Right atrium auricular region (tissue), 2 donors: Measurements from ENCODE around the gene NKX1-2. TPM values are rescaled to one million over a fixed set of nuclear protein-coding genes. Genes with fewer than 3 reads are reported as not detected.
A peak's percentile ranks its signal among the peaks of the same experiment; 100 is the strongest.

Experiments
- DNase-seq: peaks from one replicate; pipeline ENCODE4 v3.0.0-alpha.2; 2019; ENCODE audit warnings: low spot score
- H3K27ac ChIP-seq, 2 donors: fragments of 200-600 bp; sonication (generic); 1 replicate in 1 of 2; 2 replicates in 1 of 2; pipeline ENCODE4 v1.5.1; 2016 to 2019
- H3K27me3 ChIP-seq, 2 donors: fragments of 200-600 bp; sonication (generic); one replicate each; pipeline versions ENCODE4 v1.5.1 to v1.6.0; 2017 to 2019
- H3K36me3 ChIP-seq: fragments of 200-600 bp; sonication (generic); one replicate; pipeline ENCODE4 v1.5.1; 2016
- H3K4me1 ChIP-seq, 2 donors: fragments of 200-600 bp; sonication (generic); one replicate each; pipeline versions ENCODE4 v1.5.1 to v1.6.0; 2017 to 2019
- H3K4me3 ChIP-seq, 2 donors: fragments of 200-600 bp; sonication (generic); 1 replicate in 1 of 2; 2 replicates in 1 of 2; pipeline ENCODE4 v1.5.1; 2017 to 2019; ENCODE audit warnings: mild to moderate bottlenecking in 1 of 2, moderate library complexity in 1 of 2
- H3K9me3 ChIP-seq, 2 donors: fragments of 200-600 bp; sonication (generic); one replicate each; pipeline ENCODE4 v1.5.1; 2019
- CTCF ChIP-seq, 2 donors: fragments of 200-600 bp; sonication (generic); IDR thresholded peaks; one replicate each; pipeline ENCODE4 v1.5.1; 2019; ENCODE audit warnings: antibody characterized with exemption in 2 of 2
- total RNA-seq, 2 donors: library from RNA; depleted of rRNA; stranded (reverse); fragments of >200 nt; gene quantifications; one replicate each; pipeline ENCODE4 v1.1.0, GENCODE V29; 2016

The NKX1-2 gene
- total RNA-seq, 2 donors from 2014 or later = not detected

GRCh38 chr10:124423813-124424212 lies 26.0 kb downstream of the NKX1-2 start:
- Histone ChIP-seq H3K27me3 (no peaks in the 10 kb centered on the region), H3K9me3 (no peaks in the 10 kb centered on the region), H3K4me1 (no peaks in the 10 kb centered on the region), H3K36me3 (no peaks in the 10 kb centered on the region), H3K27ac (no peak overlapping the region), H3K4me3 (no peak overlapping the region)
- DNase-seq = no peak
- no peak for TF ChIP-seq CTCF (IDR thresholded peaks at IDR 0.05)

- TF ChIP-seq CTCF (IDR thresholded peaks at IDR 0.05) = no peak
- no peaks in the 10 kb centered on the region for H3K27me3 ChIP-seq
- H3K36me3 ChIP-seq = no peaks in the 10 kb centered on the region
- no peaks in the 10 kb centered on the region for H3K9me3 ChIP-seq
- no peak overlapping the region for H3K4me3 ChIP-seq
- peaks cover 0 to 4% of the 10 kb centered on the region in 2 donors for H3K4me1 ChIP-seq
- no peak overlapping the region for H3K27ac ChIP-seq
- no peak for DNase-seq
Measured at GRCh38 chr10:124422742-124423141, 27.1 kb downstream of the NKX1-2 start.

- Histone ChIP-seq H3K4me3 (no peak overlapping the region), H3K27ac (no peak overlapping the region), H3K9me3 (no peaks in the 10 kb centered on the region), H3K36me3 (no peaks in the 10 kb centered on the region), H3K4me1 (peaks cover 0 to 24% of the 10 kb centered on the region in 2 donors), H3K27me3 (no peaks in the 10 kb centered on the region)
- no peak for DNase-seq
- no peak for TF ChIP-seq CTCF (IDR thresholded peaks at IDR 0.05)
Measured at GRCh38 chr10:124420254-124420653, 29.6 kb downstream of the NKX1-2 start.

- no peak overlapping the region for H3K27ac ChIP-seq
- no peaks in the 10 kb centered on the region for H3K9me3 ChIP-seq
- H3K36me3 ChIP-seq = no peaks in the 10 kb centered on the region
- TF ChIP-seq CTCF (IDR thresholded peaks at IDR 0.05) = no peak
- no peak overlapping the region for H3K4me3 ChIP-seq
- DNase-seq = no peak
- H3K4me1 ChIP-seq = peaks cover 0 to 28% of the 10 kb centered on the region in 2 donors
- H3K27me3 ChIP-seq = no peaks in the 10 kb centered on the region
Measured at GRCh38 chr10:124419635-124420034, 30.2 kb downstream of the NKX1-2 start.

- no peaks in the 10 kb centered on the region for H3K36me3 ChIP-seq
- peak; percentile 98 for DNase-seq
- H3K27me3 ChIP-seq = no peaks in the 10 kb centered on the region
- no peak for TF ChIP-seq CTCF (IDR thresholded peaks at IDR 0.05)
- peaks cover 0 to 36% of the 10 kb centered on the region in 2 donors for H3K4me1 ChIP-seq
- H3K27ac ChIP-seq = peak within 1 kb of the TSS; percentile 92 to 94
- H3K4me3 ChIP-seq = peak within 1 kb of the TSS; percentile 78 to 91
- H3K9me3 ChIP-seq = no peaks in the 10 kb centered on the region
Measured at GRCh38 chr10:124418726-124419501, 30.9 kb downstream of the NKX1-2 start, which contains the start of gene OAT. Gene OAT, minus strand, starts transcription at chr10:124418923. Its CDS starts 6,752 bp downstream, at chr10:124412171.
